Measurements from ENCODE around the gene TGFBR2.

The TGFBR2 gene

GRCh38 chr3:30606301-30607031 lies at the start of gene TGFBR2:
TSS of gene TGFBR2 (plus strand) at chr3:30606601. CDS start at chr3:30606884, 283 bp downstream.
- no peak for DNase-seq

GRCh38 chr3:30557746-30558303 lies 48.6 kb upstream of the TGFBR2 start:
- no peak for DNase-seq

- DNase-seq, result no peak
Observed at GRCh38 chr3:30563956-30564355, 42.4 kb upstream of the TGFBR2 start.

- no peak for DNase-seq
Observed at GRCh38 chr3:30567139-30567753, 39.2 kb upstream of the TGFBR2 start.

GRCh38 chr3:30576946-30577345 lies 29.5 kb upstream of the TGFBR2 start:
- no peak for DNase-seq

GRCh38 chr3:30577788-30578187 lies 28.6 kb upstream of the TGFBR2 start:
- no peak for DNase-seq

- DNase-seq, result no peak
Observed at GRCh38 chr3:30578479-30578878, 27.9 kb upstream of the TGFBR2 start.

GRCh38 chr3:30578986-30579579 lies 27.3 kb upstream of the TGFBR2 start:
- DNase-seq, result no peak

GRCh38 chr3:30581067-30581585 lies 25.3 kb upstream of the TGFBR2 start:
- DNase-seq, result no peak

GRCh38 chr3:30581982-30582381 lies 24.4 kb upstream of the TGFBR2 start:
- no peak for DNase-seq

GRCh38 chr3:30583973-30584372 lies 22.4 kb upstream of the TGFBR2 start:
- no peak for DNase-seq

- DNase-seq, result no peak
Observed at GRCh38 chr3:30585654-30586053, 20.7 kb upstream of the TGFBR2 start.

GRCh38 chr3:30586096-30586805 lies 20.1 kb upstream of the TGFBR2 start:
- no peak for DNase-seq

GRCh38 chr3:30586806-30587486 lies 19.5 kb upstream of the TGFBR2 start:
- no peak for DNase-seq

- DNase-seq, result no peak
Observed at GRCh38 chr3:30587904-30588303, 18.5 kb upstream of the TGFBR2 start.

GRCh38 chr3:30596152-30596551 lies 10.2 kb upstream of the TGFBR2 start:
- no peak for DNase-seq

- DNase-seq, result no peak
Observed at GRCh38 chr3:30597131-30597768, 9.2 kb upstream of the TGFBR2 start.

GRCh38 chr3:30597769-30598134 lies 8.6 kb upstream of the TGFBR2 start:
- DNase-seq, result no peak

- no peak for DNase-seq
Observed at GRCh38 chr3:30598668-30599545, 7.5 kb upstream of the TGFBR2 start.

GRCh38 chr3:30600572-30600971 lies 5.8 kb upstream of the TGFBR2 start:
- DNase-seq, result no peak

- no peak for DNase-seq
Observed at GRCh38 chr3:30602946-30603345, 3.5 kb upstream of the TGFBR2 start.
